HG02840 (cell line): ENCODE data around the gene COLEC12.

Experiments used
- ATAC-seq: cut with Tn5 transposase; IDR thresholded peaks from one replicate; pipeline ENCODE4 v1.9.1; 2021; ENCODE audit warnings: mild to moderate bottlenecking, moderate library complexity, moderate number of reproducible peaks; ENCODE audit not compliant: unreplicated experiment, low FRiP score

Gene COLEC12

GRCh38 chr18:500632-501405 lies at the start of gene COLEC12:
COLEC12 (minus strand) TSS chr18:500701; CDS start chr18:500514, 187 bp downstream.
- ATAC-seq = no peak

DNA sequence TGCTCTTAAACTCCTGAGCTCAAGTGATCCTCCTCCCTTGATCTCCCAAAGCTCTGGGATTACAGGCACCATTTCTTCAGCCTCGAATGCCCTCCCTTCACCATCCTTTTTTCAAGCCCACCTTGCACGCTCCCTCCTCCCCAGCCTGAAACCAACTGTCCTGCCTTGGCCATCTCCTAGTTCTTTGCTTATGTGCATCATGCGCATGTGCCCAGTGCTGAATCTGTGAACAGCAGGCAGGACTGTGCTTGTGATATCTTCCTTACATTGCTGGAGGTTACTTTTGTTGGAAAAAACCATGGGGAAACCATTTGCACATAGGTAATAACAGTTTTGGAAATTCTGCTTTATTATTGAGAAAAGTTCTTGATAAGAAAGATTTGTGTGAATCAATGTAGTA lies 49.5 kb upstream of the COLEC12 start:
- no peak for ATAC-seq

DNA sequence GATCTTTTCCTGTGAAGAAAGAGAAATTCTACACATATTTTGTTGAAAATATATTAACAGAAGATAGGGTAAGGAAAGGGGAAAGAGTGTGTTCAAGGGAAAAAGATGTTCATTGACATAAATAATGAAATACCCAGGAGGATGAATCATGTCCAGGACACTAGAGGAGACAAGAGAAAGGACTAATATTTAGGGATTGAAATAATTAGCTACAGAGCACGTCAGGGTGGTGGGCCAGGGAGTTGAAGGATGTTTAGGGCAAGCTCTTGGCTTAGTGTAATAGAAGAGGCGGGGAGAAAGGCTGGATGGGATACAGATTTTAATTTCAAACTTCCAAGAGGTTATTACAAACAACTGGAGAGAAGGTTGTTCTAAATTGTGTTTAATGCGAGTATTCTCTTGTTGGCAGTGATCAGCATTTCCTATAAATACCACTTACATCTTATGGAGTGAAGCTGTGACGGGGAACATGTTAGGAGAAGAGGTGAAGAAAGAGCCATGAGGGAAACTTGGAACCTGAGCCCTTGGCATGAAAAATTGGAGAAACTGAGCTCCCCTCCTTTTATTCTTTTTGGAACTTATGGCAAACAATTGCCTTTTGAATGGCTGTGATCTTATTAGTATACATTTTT lies 43.1 kb upstream of the COLEC12 start:
- ATAC-seq = no peak

- ATAC-seq = no peak
Observed at GRCh38 chr18:533995-534601, 33.6 kb upstream of the COLEC12 start.

DNA sequence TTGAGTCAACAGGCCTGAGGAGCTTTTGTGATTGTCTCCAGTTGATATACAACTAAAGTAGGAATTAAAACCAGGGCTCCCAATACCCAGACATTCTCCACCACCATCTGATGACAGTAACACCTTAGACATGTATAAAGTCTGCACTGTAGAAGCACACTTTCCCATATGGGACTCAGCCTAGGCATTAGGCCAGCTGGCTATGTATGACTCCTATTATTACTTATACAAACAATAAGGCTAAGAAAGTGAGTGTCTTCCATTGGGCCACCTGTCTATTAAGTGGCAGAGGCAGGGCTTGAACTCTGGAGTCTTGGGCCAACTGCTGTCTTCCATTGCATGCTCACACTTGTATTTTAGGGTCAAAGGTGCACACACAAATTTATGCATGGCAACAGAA lies 32.1 kb upstream of the COLEC12 start:
- no peak for ATAC-seq

- ATAC-seq = no peak
Observed at GRCh38 chr18:532018-532417, 31.5 kb upstream of the COLEC12 start.

GRCh38 chr18:527146-527545 lies 26.6 kb upstream of the COLEC12 start:
- ATAC-seq = no peak

- no peak for ATAC-seq
Observed at GRCh38 chr18:526681-527080, 26.2 kb upstream of the COLEC12 start.

GRCh38 chr18:525036-525797 lies 24.7 kb upstream of the COLEC12 start:
- ATAC-seq = no peak

DNA sequence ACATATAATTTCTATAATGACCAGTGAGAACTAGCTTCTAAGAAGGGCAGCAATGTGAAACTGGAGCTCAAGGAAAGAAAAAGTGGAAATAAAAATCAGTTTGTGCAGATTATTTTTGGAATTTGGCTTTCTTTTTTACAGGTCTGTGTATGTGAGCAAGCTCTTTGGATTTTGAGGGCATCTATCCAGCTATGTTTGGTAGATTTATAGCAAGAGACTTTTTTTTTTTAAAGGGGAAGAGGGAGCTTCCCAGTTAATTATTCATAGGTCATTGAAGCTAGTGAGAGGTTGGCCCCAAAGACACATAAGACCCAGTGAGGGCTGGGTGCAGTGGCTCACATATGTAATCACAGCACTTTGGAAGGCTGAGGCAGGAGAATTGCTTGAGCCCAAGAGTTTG lies 24.0 kb upstream of the COLEC12 start:
- ATAC-seq = no peak

- ATAC-seq = no peak
Observed at GRCh38 chr18:523561-523960, 23.1 kb upstream of the COLEC12 start.

- peak; percentile 92 for ATAC-seq
Observed at GRCh38 chr18:519019-519879, 18.7 kb upstream of the COLEC12 start.

DNA sequence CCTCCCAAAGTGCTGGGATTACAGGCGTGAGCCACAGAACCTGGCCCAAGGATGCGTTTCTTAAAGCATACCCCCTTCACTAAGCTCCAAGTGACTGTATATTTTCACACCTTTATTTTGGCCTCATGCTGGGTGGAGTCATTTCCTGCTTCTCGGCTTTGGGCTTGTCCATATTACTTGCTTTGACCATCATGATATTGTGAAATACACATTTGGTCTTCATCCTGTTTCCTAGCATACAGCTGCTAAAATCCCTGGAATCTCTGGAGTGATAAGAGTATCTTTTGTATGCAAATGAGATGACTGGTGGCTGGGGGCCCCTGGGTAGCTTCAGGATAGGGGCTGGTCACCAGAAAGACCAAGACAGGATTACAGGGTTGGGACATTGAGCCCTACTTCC lies 17.6 kb upstream of the COLEC12 start:
- ATAC-seq = no peak

DNA sequence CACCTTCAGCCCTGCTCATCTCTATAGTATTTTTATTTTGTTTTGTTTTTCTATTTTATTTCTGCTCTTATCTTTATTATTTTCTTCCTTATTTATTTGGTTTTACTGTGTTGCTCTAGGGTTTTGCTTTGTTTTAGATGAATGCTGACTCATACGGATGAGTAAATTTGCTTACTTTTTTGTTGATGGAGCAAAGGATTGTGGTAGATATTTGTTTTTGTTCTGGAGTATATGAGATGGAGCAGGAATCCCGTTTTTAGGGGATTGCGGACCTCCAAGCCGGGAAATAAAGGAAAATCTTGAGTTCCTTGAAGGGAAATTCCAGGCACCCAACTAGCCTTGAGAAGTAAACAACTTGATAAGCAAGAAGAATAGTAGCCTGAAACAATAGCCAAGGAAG lies 15.3 kb upstream of the COLEC12 start:
- no peak for ATAC-seq

DNA sequence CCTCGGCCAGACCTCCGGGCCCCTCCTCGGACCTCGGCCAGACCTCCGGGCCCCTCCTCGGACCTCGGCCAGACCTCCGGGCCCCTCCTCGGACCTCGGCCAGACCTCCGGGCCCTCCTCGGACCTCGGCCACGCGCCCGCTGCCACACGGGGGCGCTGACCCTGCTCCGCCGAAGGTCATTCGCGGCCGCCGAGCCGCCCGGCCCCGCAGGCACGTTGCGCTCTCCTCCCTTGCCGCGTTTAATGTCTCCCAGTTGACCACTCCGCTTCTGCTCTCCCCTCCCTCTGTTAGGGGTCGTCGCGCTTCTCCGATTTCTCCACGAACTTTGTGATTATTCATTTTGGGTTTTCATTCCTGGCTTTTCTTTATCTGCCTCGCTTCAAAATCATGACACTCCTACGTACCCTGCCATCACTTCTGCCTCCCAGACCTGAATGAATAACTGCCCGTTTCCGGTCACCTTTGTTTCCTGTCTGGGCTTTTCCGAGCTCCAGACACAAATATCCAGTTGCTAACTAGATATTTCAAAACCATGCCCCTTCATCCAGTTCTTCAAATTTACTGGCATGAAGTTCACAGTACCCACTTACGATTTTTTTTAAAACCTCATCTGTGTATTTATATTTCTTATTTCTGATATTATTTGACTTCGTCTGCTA lies 14.8 kb upstream of the COLEC12 start:
- ATAC-seq = no peak

GRCh38 chr18:513826-514530 lies 13.5 kb upstream of the COLEC12 start:
- ATAC-seq = no peak

- ATAC-seq = no peak
Observed at GRCh38 chr18:512957-513356, 12.5 kb upstream of the COLEC12 start.

DNA sequence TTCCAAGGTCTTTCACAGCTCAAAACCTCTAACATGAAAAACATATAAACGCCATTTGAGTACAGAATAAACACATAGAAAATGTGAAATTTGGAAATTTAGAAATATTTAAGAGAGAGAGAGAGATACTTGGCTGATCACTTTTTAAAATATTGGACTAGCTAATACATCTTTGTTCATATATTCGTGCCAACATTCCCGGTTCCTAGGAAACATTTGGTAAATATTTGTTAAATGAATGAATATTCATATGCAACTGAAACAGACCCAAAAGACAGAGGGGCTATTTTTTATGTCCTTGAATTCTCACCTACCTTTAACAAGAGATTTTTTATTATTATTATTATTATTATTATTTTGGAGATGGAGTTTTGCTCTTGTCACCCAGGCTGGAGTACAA lies 8.3 kb upstream of the COLEC12 start:
- no peak for ATAC-seq

DNA sequence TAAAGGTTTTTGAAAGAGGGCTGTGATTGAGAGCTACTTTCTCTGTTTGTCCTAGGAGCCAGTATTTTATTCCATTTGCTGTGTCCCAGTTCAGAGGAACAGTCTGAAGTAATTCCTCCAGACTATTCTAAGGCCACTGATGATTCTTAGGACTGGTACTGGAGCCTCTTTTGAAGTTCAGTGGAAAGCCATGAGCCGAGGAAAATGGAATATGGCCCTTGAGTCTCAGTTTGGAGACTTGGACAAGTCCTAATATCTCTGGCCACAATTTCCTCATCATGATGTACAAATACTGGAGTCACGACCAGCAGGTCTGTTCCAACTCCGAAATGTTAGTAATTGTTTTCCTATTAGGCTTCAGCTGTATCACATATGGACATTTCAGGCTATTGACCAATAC lies 7.1 kb upstream of the COLEC12 start:
- ATAC-seq = no peak
